A549 (cell line): ENCODE results near the gene CEPT1. TPM values are rescaled to one million over a fixed set of nuclear protein-coding genes. Genes with fewer than 3 reads are reported as not detected.

Source experiments
- ATAC-seq, 2 experiments: fragments of 200-7000 bp in 1 of 2; fragments of >200 bp in 1 of 2; cut with Nextera tagmentation in 1 of 2; cut with Tn5 transposase in 1 of 2; 3 replicates each; pipeline versions ENCODE4 v1.8.0 to v1.9.1; 2018 to 2020; ENCODE audit warnings: mild to moderate bottlenecking in 1 of 2, moderate library complexity in 1 of 2
- CTCF ChIA-PET: fragments of 300-600 bp; sonication (Branson Sonifier 250); formaldehyde crosslinking; extraction: SDS; loops from one replicate; lab custom pipeline; 2021; ENCODE audit warnings: antibody characterized with exemption, inconsistent platforms; lab: Yijun Ruan, JAX
- POLR2A ChIA-PET: fragments of 350-600 bp; formaldehyde crosslinking; extraction: SDS; loops from one replicate; lab custom pipeline; 2021; ENCODE audit warnings: antibody characterized with exemption, inconsistent platforms; lab: Yijun Ruan, JAX
- DNase-seq, 2 experiments: peaks; one replicate each; pipeline versions ENCODE4 v3.0.0 to v3.0.0-alpha.2; 2011 to 2016; ENCODE audit warnings: low read depth in 1 of 2, low spot score in 1 of 2
- FAIRE-seq: peaks from 2 replicates; lab custom pipeline; 2011; peaks lifted over from hg19 to GRCh38; lab: Jason Lieb, UNC
- H3K27ac ChIP-seq, 2 experiments: fragments of >200 bp; sonication (Bioruptor Twin); formaldehyde crosslinking; 3 replicates each; pipeline ENCODE4 v1.5.1; 2016 to 2017
- H3K4me1 ChIP-seq: fragments of >200 bp; sonication (Bioruptor Twin); formaldehyde crosslinking; 3 replicates; pipeline ENCODE4 v1.6.1; 2016
- H3K4me2 ChIP-seq: fragments of >200 bp; sonication (Bioruptor Twin); formaldehyde crosslinking; 3 replicates; pipeline ENCODE4 v1.6.1; 2016
- H3K4me3 ChIP-seq: fragments of >200 bp; sonication (Bioruptor Twin); formaldehyde crosslinking; 3 replicates; pipeline ENCODE4 v1.5.1; 2016
- H3K9me3 ChIP-seq: fragments of >200 bp; sonication (Bioruptor Twin); formaldehyde crosslinking; 3 replicates; pipeline ENCODE4 v1.6.1; 2016
- CEBPB ChIP-seq, 2 experiments: fragments of >200 bp in 1 of 2; sonication (Bioruptor Twin) in 1 of 2; formaldehyde crosslinking in 1 of 2; IDR thresholded peaks; 2 replicates each; pipeline ENCODE4 v1.6.1; 2012 to 2016
- CHD2 ChIP-seq: fragments of 150-350 bp; IDR thresholded peaks from 2 replicates; pipeline ENCODE4 v1.6.1; 2014; ENCODE audit warnings: low read length; ENCODE audit not compliant: partially characterized antibody
- EHMT2 ChIP-seq: fragments of 200-600 bp; sonication (generic); IDR thresholded peaks from 2 replicates; pipeline ENCODE4 v1.6.1; 2016; ENCODE audit warnings: antibody characterized with exemption, low read depth, mild to moderate bottlenecking, moderate library complexity
- EP300 ChIP-seq, 2 experiments: fragments of >200 bp; sonication (Bioruptor Twin); formaldehyde crosslinking; IDR thresholded peaks; 2 replicates in 1 of 2; 3 replicates in 1 of 2; pipeline ENCODE4 v1.6.1; 2016 to 2017
- ESRRA ChIP-seq: fragments of 150-350 bp; IDR thresholded peaks from 2 replicates; pipeline ENCODE4 v1.6.1; 2014; ENCODE audit warnings: mild to moderate bottlenecking, low read length, borderline replicate concordance
- FOSL2 ChIP-seq, 2 experiments: fragments of 450-650 bp in 1 of 2; fragments of >200 bp in 1 of 2; sonication (Bioruptor Twin) in 1 of 2; formaldehyde crosslinking; IDR thresholded peaks; 2 replicates each; pipeline versions ENCODE4 v1.5.0 to v1.6.1; 2016 to 2020; ENCODE audit warnings: mild to moderate bottlenecking in 1 of 2, moderate library complexity in 1 of 2
- FOXS1 ChIP-seq: fragments of 250-450 bp; sonication (Bioruptor Pico); IDR thresholded peaks from 2 replicates; pipeline ENCODE4 v1.5.0; 2020; ENCODE audit warnings: mild to moderate bottlenecking, moderate library complexity
- HDAC2 ChIP-seq: fragments of 200-600 bp; sonication (generic); IDR thresholded peaks from 2 replicates; pipeline ENCODE4 v1.6.1; 2016
- HOXA7 ChIP-seq: fragments of 250-450 bp; sonication (Bioruptor Pico); IDR thresholded peaks from 2 replicates; pipeline ENCODE4 v1.5.0; 2020; ENCODE audit warnings: mild to moderate bottlenecking, moderate library complexity
- PHF8 ChIP-seq: fragments of 200-600 bp; sonication (generic); IDR thresholded peaks from 2 replicates; pipeline ENCODE4 v1.6.1; 2016; ENCODE audit warnings: low read depth, mild to moderate bottlenecking, antibody characterized with exemption, moderate library complexity, borderline replicate concordance
- POLR2A ChIP-seq: IDR thresholded peaks from 2 replicates; pipeline ENCODE4 v1.6.1; 2012; ENCODE audit warnings: mild to moderate bottlenecking, low read length
- POLR2AphosphoS2 ChIP-seq: conservative IDR thresholded peaks from 2 replicates; pipeline ENCODE4 v1.6.1; 2012; ENCODE audit warnings: low read length, improper control_type of control experiment, inconsistent platforms
- RNF2 ChIP-seq: fragments of 200-600 bp; sonication (generic); IDR thresholded peaks from 2 replicates; pipeline ENCODE4 v1.6.1; 2016; ENCODE audit warnings: low read depth, mild to moderate bottlenecking, antibody characterized with exemption, moderate library complexity, borderline replicate concordance
- SMC3 ChIP-seq: fragments of >200 bp; sonication (Bioruptor Twin); formaldehyde crosslinking; IDR thresholded peaks from 3 replicates; pipeline ENCODE4 v1.6.1; 2018; ENCODE audit warnings: inconsistent platforms
- SREBF2 ChIP-seq: fragments of 450-650 bp; IDR thresholded peaks from 2 replicates; pipeline ENCODE4 v1.6.1; 2014; ENCODE audit warnings: mild to moderate bottlenecking, moderate library complexity
- TFCP2L1 ChIP-seq: fragments of 250-450 bp; sonication (Bioruptor Pico); IDR thresholded peaks from 2 replicates; pipeline ENCODE4 v1.5.0; 2021; ENCODE audit warnings: mild to moderate bottlenecking
- ZC3H11A ChIP-seq: fragments of 450-650 bp; IDR thresholded peaks from 2 replicates; pipeline ENCODE4 v1.6.1; 2014; ENCODE audit warnings: antibody characterized with exemption, mild to moderate bottlenecking
- ZNF302 ChIP-seq: fragments of 250-450 bp; sonication (Bioruptor Pico); IDR thresholded peaks from 2 replicates; pipeline ENCODE4 v1.9.0; 2021; ENCODE audit warnings: inconsistent platforms, mild to moderate bottlenecking, moderate library complexity
- ZSCAN20 ChIP-seq: fragments of 250-450 bp; sonication (Bioruptor Pico); IDR thresholded peaks from 2 replicates; pipeline ENCODE4 v1.8.0; 2022; ENCODE audit warnings: mild to moderate bottlenecking, moderate library complexity
- WGBS: methylation state at CpG from one replicate; pipeline ENCODE4 v1.1.6; 2017; ENCODE audit errors: missing lambda C conversion rate; 5-methylcytosine and 5-hydroxymethylcytosine counted together
- polyA plus RNA-seq, 4 experiments: library from polyadenylated mRNA; depleted of rRNA in 3 of 4; stranded (reverse); fragments of >200 nt; fragmentation: RNase III in 1 of 4; extraction: RNeasy Plus Mini Kit Qiagen cat#74134 plus additional on column Dnase treatment in 1 of 4; gene quantifications; 2 replicates in 3 of 4; 3 replicates in 1 of 4; pipeline ENCODE4 v1.2.3, GENCODE V29; 2011 to 2017
- TF ChIP-seq, protein P1 (sequence below): IDR thresholded peaks from 2 replicates; pipeline ENCODE4 v1.6.1; 2012; ENCODE audit warnings: low read depth, borderline replicate concordance
- TF ChIP-seq, protein P2 (sequence below): fragments of 200-600 bp; sonication (generic); IDR thresholded peaks from 2 replicates; pipeline ENCODE4 v1.6.1; 2016; ENCODE audit warnings: antibody characterized with exemption, mild to moderate bottlenecking, moderate library complexity
- TF ChIP-seq, protein P3 (sequence below): fragments of >200 bp; sonication (Bioruptor Twin); formaldehyde crosslinking; IDR thresholded peaks from 2 replicates; pipeline ENCODE4 v1.6.1; 2016

The CEPT1 gene
- polyA plus RNA-seq, 2 of the 4 experiments (the other 2 are of a cell fraction): 12.3 to 26.2 TPM

DNA sequence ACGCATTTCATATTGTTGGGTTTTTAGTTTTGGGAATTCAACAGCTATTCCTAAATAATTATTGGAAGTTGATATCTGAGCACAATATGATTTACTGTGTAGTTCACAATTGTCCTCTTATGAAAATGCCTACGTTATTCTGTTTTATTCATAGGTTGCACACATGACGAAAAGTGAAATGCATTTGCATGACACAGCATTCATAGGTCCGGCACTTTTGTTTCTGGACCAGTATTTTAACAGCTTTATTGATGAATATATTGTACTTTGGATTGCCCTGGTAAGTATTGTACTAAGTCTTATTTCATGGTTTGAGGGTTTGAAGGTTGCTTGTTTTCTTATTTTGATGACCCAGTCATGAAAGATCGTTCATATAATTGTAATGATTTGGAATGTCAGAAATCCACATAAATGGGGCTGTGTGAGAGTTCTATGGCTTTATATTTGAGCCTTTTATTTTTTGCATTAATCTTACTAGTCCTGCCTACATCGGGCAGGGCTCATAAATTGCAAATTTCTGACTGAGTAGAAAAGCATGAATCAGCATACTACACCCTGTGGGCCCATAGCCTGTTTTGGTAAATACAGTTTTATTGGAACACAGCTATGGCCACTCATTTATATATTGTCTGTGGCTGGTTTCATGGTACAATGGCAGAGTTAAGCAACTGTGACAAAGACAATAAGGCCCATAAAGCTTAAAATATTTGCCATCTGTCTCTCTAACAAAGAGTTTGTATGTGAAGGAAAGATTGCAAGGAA, 43.5 kb downstream of the CEPT1 start:
- no peak for ATAC-seq
- DNase-seq: no peak
- no peak overlapping the region for H3K27ac ChIP-seq
- WGBS: 96% methylated on average over 6 of the region's 6 CpGs
- no peak overlapping the region for H3K4me3 ChIP-seq
- TF ChIP-seq ESRRA (no peak), CEBPB (IDR thresholded peaks at IDR 0.05) (no peak), EP300 (IDR thresholded peaks at IDR 0.05) (no peak), HDAC2 (no peak), ZC3H11A (no peak), FOXS1 (CRISPR knock-in tag) (no peak), POLR2A (no peak), HOXA7 (CRISPR knock-in tag) (no peak), FOSL2 (IDR thresholded peaks at IDR 0.05) (no peak), FOSL2 (CRISPR knock-in tag; IDR thresholded peaks at IDR 0.05) (no peak), PHF8 (no peak), SREBF2 (no peak), RNF2 (no peak), ZNF302 (no peak), POLR2AphosphoS2 (no peak)
- TF ChIP-seq, protein P1, sequence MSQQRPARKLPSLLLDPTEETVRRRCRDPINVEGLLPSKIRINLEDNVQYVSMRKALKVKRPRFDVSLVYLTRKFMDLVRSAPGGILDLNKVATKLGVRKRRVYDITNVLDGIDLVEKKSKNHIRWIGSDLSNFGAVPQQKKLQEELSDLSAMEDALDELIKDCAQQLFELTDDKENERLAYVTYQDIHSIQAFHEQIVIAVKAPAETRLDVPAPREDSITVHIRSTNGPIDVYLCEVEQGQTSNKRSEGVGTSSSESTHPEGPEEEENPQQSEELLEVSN: no peak
- TF ChIP-seq, protein P2, sequence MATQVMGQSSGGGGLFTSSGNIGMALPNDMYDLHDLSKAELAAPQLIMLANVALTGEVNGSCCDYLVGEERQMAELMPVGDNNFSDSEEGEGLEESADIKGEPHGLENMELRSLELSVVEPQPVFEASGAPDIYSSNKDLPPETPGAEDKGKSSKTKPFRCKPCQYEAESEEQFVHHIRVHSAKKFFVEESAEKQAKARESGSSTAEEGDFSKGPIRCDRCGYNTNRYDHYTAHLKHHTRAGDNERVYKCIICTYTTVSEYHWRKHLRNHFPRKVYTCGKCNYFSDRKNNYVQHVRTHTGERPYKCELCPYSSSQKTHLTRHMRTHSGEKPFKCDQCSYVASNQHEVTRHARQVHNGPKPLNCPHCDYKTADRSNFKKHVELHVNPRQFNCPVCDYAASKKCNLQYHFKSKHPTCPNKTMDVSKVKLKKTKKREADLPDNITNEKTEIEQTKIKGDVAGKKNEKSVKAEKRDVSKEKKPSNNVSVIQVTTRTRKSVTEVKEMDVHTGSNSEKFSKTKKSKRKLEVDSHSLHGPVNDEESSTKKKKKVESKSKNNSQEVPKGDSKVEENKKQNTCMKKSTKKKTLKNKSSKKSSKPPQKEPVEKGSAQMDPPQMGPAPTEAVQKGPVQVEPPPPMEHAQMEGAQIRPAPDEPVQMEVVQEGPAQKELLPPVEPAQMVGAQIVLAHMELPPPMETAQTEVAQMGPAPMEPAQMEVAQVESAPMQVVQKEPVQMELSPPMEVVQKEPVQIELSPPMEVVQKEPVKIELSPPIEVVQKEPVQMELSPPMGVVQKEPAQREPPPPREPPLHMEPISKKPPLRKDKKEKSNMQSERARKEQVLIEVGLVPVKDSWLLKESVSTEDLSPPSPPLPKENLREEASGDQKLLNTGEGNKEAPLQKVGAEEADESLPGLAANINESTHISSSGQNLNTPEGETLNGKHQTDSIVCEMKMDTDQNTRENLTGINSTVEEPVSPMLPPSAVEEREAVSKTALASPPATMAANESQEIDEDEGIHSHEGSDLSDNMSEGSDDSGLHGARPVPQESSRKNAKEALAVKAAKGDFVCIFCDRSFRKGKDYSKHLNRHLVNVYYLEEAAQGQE: no peak
- TF ChIP-seq, protein P3, sequence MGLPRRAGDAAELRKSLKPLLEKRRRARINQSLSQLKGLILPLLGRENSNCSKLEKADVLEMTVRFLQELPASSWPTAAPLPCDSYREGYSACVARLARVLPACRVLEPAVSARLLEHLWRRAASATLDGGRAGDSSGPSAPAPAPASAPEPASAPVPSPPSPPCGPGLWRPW: no peak
- TF ChIP-seq, all 56 proteins: peak for 0
- Histone ChIP-seq H3K4me1 (no peaks in the 10 kb centered on the region), H3K4me2 (no peak overlapping the region), H3K9me3 (no peaks in the 10 kb centered on the region)
- ChIA-PET CTCF (no interaction called here), POLR2A (no interaction called here)
- no peak for FAIRE-seq

DNA sequence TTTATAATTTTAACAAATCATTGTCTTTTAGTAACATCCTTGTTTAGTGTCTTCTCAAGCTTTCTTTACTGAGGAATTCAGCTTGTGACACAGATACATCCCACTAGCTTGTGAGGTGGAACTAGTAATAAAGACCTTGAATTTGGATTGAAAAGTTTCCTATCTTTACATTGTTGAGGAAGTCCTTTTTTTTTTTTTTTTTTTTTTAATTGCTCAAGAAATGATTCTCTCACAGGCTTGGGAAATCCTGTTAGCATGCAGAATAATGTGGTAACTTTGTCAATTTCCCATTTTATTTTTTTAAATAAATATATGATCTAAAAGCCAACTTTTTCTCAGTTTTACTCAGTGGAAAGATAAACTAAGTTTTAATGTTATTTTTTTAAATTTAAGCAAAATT, 44.6 kb downstream of the CEPT1 start:
- ChIA-PET POLR2A (no interaction called here), CTCF (no interaction called here)
- ATAC-seq: no peak
- Histone ChIP-seq H3K4me2 (no peak overlapping the region), H3K4me3 (no peak overlapping the region), H3K27ac (no peak overlapping the region), H3K9me3 (no peaks in the 10 kb centered on the region), H3K4me1 (no peaks in the 10 kb centered on the region)
- TF ChIP-seq, protein P1: no peak
- no peak for TF ChIP-seq CHD2
- no peak for TF ChIP-seq TFCP2L1 (CRISPR knock-in tag)
- TF ChIP-seq EHMT2: no peak
- no peak for TF ChIP-seq ZSCAN20
- no peak for TF ChIP-seq EP300 (IDR thresholded peaks at IDR 0.05)
- no peak for TF ChIP-seq SMC3
- DNase-seq: no peak
- FAIRE-seq: no peak
